ENCODE data around the gene KRT27. TPM values are rescaled to one million over a fixed set of nuclear protein-coding genes. Genes with fewer than 3 reads are reported as not detected.

KRT27 gene
- total RNA-seq, 4 donors from 2014 or later = not detected

DNA sequence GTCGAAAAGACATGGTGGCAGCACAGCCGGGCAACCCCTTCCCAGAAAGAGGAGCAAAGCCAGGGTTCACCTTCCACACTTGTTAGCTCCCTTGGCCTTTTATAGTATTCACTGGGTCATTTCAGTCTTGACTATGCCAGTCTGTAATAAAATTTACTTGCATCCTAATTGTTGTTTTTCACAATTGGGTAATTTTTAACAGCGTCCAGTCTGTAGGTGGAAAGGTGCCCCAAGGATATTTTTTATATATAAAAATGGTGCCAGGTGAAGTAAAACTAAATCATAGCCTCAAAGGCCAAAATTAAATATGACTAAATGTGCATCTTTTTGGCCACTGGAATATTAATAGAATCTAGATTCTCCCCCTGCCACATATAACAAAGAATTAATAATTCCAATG, 10.2 kb downstream of the KRT27 start, which contains the start of gene KRT26:
Gene KRT26 (minus strand): TSS at position 101 of the 400 bp plus-strand sequence. CDS start 88 bp downstream, at position 13.
- 86% methylated on average over 3 of the region's 3 CpGs for WGBS
- peaks cover 0 to 26% (median 0%) of the 10 kb centered on the region in 4 donors for H3K27me3 ChIP-seq
- no peak within 1 kb of the TSS for H3K27ac ChIP-seq (replicated peaks in 1 of 4)
- H3K36me3 ChIP-seq = no peaks in the 10 kb centered on the region
- TF ChIP-seq POLR2AphosphoS5 (IDR thresholded peaks at IDR 0.05) (no peak), EP300 (IDR thresholded peaks at IDR 0.05) (no peak), POLR2A (IDR thresholded peaks at IDR 0.05; ENCODE audit: low read depth) (no peak)
- TF ChIP-seq, protein P1, sequence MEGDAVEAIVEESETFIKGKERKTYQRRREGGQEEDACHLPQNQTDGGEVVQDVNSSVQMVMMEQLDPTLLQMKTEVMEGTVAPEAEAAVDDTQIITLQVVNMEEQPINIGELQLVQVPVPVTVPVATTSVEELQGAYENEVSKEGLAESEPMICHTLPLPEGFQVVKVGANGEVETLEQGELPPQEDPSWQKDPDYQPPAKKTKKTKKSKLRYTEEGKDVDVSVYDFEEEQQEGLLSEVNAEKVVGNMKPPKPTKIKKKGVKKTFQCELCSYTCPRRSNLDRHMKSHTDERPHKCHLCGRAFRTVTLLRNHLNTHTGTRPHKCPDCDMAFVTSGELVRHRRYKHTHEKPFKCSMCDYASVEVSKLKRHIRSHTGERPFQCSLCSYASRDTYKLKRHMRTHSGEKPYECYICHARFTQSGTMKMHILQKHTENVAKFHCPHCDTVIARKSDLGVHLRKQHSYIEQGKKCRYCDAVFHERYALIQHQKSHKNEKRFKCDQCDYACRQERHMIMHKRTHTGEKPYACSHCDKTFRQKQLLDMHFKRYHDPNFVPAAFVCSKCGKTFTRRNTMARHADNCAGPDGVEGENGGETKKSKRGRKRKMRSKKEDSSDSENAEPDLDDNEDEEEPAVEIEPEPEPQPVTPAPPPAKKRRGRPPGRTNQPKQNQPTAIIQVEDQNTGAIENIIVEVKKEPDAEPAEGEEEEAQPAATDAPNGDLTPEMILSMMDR (IDR thresholded peaks at IDR 0.05) = no peak
- no peaks in the 10 kb centered on the region for H3K9me3 ChIP-seq
- DNase-seq (ENCODE audit: extremely low spot score) = no peak
- H3K4me3 ChIP-seq = no peak within 1 kb of the TSS
- H3K4me1 ChIP-seq = no peaks in the 10 kb centered on the region
- intact Hi-C loops (cut with DNase I) = no loop called here

DNA sequence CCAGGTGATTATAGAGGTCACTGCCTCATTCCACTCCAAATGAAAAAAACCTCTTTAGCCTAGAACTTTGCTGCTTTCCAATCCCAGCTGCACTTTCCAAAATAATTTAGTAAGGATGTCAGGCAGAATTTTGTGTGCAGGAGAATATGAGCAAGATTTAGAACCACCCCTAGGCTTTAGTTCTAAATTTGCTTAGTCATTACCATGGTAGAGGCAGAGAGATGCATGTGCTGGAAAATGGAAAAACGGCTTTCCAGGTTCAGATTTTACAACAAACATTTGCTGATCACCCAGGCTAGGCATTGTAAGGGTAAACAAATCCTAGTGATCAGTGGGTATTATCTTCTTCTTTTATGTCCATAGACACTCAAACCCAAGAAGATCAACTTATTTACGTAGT, 16.7 kb downstream of the KRT27 start:
- H3K36me3 ChIP-seq = no peaks in the 10 kb centered on the region
- 86% methylated on average over 2 of the region's 2 CpGs for WGBS
- peaks cover 0 to 8% (median 0%) of the 10 kb centered on the region in 4 donors for H3K27me3 ChIP-seq
- peaks cover 0 to 33% (median 23%) of the 10 kb centered on the region in 4 donors for H3K9me3 ChIP-seq
- no peak overlapping the region for H3K27ac ChIP-seq (replicated peaks in 1 of 4)
- DNase-seq (ENCODE audit: extremely low spot score) = no peak
- intact Hi-C loops (cut with DNase I) = no loop called here
- H3K4me1 ChIP-seq = no peaks in the 10 kb centered on the region
- no peak overlapping the region for H3K4me3 ChIP-seq
- TF ChIP-seq POLR2A (IDR thresholded peaks at IDR 0.05; ENCODE audit: low read depth) (no peak), EP300 (IDR thresholded peaks at IDR 0.05) (no peak), POLR2AphosphoS5 (IDR thresholded peaks at IDR 0.05) (no peak)
- TF ChIP-seq, protein P1 (IDR thresholded peaks at IDR 0.05) = no peak

DNA sequence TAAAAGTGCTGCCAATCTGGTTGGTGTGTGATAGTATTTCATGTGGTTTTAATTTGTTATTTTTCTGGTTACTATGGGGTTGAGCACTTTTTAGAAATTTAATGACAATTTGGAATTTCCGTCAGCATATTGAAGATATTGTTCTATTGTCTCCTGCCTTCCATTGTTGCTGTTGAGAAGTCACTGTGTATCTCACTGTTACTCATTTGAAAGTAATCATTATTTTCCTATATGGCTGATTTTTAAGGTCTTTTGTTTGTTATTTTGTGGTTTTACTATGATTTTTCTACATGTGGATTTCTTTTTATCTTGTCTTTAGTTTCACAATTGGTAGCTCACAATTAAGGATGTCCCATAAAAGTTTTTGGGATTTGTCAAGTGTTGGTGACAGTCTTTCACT, 18.6 kb downstream of the KRT27 start:
- intact Hi-C loops (cut with DNase I) = no loop called here
- Histone ChIP-seq H3K9me3 (peaks cover 3 to 47% (median 42%) of the 10 kb centered on the region in 4 donors), H3K4me3 (no peak overlapping the region), H3K27me3 (peaks cover 0 to 8% (median 0%) of the 10 kb centered on the region in 4 donors), H3K27ac (replicated peaks in 1 of 4) (no peak overlapping the region), H3K36me3 (no peaks in the 10 kb centered on the region), H3K4me1 (no peaks in the 10 kb centered on the region)
- TF ChIP-seq POLR2AphosphoS5 (IDR thresholded peaks at IDR 0.05) = no peak
- DNase-seq (ENCODE audit: extremely low spot score) = no peak
- 83% methylated on average over 1 of the region's 1 CpG for WGBS

DNA sequence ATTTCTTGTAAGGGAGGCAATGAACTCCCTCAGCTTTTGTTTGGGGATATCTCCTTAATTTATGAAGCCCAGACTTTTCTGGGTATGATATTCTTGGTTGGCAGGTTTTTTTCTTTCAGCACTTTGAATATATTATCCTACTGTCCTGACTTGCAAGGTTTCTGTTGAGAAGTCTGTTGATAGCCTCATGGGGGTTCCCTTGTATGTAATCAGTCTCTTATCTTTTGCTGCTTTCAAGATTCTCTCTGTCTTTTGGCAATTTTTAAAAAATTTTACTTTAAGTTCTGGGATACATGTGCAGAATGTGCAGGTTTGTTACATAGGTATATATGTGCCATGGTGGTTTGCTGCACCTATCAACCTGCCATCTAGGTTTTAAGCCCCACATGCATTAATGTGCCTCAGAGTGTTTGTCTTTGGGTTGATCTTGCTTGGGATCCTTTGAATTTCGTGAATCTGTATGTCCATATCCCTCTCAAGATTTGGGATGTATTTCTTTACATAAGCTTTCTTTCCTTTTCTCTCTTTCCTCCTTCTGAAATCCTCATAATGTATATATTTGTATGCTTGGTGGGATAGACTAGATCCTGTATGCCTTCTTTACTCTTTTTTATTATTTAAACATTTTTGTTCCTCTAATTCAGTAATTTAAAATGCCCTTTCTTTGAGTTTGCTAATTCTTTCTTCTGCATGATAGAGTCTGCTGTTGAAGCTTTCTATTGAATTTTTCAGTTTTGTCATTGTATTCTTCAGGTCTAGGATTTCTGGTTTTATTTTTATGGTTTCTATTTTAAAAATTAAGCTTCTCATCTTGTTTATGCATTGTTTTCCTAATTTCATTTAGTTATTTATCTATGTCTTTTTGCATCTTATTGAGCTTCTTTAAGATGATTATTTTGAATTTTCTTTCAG, 22.0 kb downstream of the KRT27 start:
- Histone ChIP-seq H3K36me3 (no peaks in the 10 kb centered on the region), H3K4me3 (no peak overlapping the region), H3K4me1 (no peaks in the 10 kb centered on the region), H3K27me3 (peaks cover 0 to 8% (median 0%) of the 10 kb centered on the region in 4 donors), H3K27ac (replicated peaks in 1 of 4) (no peak overlapping the region), H3K9me3 (peaks cover 3 to 47% (median 42%) of the 10 kb centered on the region in 4 donors)
- WGBS = 11% methylated on average over 1 of the region's 1 CpG
- no peak for DNase-seq (ENCODE audit: extremely low spot score)
- intact Hi-C loops (cut with DNase I) = no loop called here
- TF ChIP-seq, protein P1 (IDR thresholded peaks at IDR 0.05) = no peak
- no peak for TF ChIP-seq POLR2AphosphoS5 (IDR thresholded peaks at IDR 0.05)
- TF ChIP-seq EP300 (IDR thresholded peaks at IDR 0.05) = no peak
- no peak for TF ChIP-seq POLR2A (IDR thresholded peaks at IDR 0.05; ENCODE audit: low read depth)

DNA sequence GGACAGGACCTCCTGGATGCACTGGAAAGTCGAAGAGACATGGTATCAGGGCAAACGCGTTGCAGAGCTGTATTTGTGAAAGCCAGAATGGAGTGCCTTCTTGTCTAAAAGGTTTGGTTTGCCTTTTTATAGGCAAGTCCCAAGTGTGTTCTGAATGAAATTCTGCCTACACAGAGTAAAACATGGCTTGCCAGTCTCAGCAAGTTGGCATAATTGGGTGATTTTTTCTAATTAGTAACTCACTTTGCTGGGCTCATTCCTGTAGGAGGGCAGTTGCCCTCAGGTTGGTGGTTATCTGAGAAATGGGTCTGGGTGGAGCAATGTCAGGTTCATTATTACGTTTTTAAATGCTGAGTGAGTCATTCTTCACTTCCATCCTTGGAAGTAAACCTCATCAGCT, 27.1 kb downstream of the KRT27 start, which contains the start of gene KRT25:
Gene KRT25 (minus strand): TSS at position 101 of the 400 bp plus-strand sequence. CDS start 60 bp downstream, at position 41.
- H3K9me3 ChIP-seq = peaks cover 3 to 15% (median 12%) of the 10 kb centered on the region in 4 donors
- H3K4me1 ChIP-seq = no peaks in the 10 kb centered on the region
- no peak for DNase-seq (ENCODE audit: extremely low spot score)
- 83% methylated on average over 4 of the region's 4 CpGs for WGBS
- no peaks in the 10 kb centered on the region for H3K36me3 ChIP-seq
- H3K27ac ChIP-seq (replicated peaks in 1 of 4) = no peak within 1 kb of the TSS
- H3K4me3 ChIP-seq = no peak within 1 kb of the TSS
- intact Hi-C loops (cut with DNase I) = no loop called here
- no peak for TF ChIP-seq POLR2AphosphoS5 (IDR thresholded peaks at IDR 0.05)
- TF ChIP-seq, protein P1 (IDR thresholded peaks at IDR 0.05) = no peak
- TF ChIP-seq POLR2A (IDR thresholded peaks at IDR 0.05; ENCODE audit: low read depth) = no peak
- TF ChIP-seq EP300 (IDR thresholded peaks at IDR 0.05) = no peak
- H3K27me3 ChIP-seq = peaks cover 0 to 18% (median 4%) of the 10 kb centered on the region in 4 donors

Data from esophagus muscularis mucosa (tissue), 4 donors.